Sciatic nerve (tissue), 2 donors: Measurements from ENCODE around the gene ITGBL1. TPM values are rescaled to one million over a fixed set of nuclear protein-coding genes. Genes with fewer than 3 reads are reported as not detected.

ENCODE experiments used
- ATAC-seq: fragments of 200-7000 bp; cut with Tn5 transposase; one replicate; pipeline ENCODE4 v1.9.1; 2020; ENCODE audit warnings: mild to moderate bottlenecking, moderate library complexity
- DNase-seq: peaks from one replicate; pipeline ENCODE4 v3.0.0-alpha.2; 2020; ENCODE audit warnings: low spot score
- intact Hi-C: fragments of 100-400 bp; cut with DNase I; formaldehyde crosslinking; loops from one replicate; pipeline ENCODE4 v1.14.2; 2022
- total RNA-seq: library from RNA; stranded (reverse); fragmentation: NEBNext Ultra II Directional; extraction: Animal tissue kit (Norgen Biotek cat#: 25700); gene quantifications from one replicate; pipeline ENCODE4 v1.2.1, GENCODE V29; 2021
- donor health status: DM: no; HTN: no; CAD: no.
- donor health status: DM: no; HTN: no; CAD: no.

ITGBL1 gene
- total RNA-seq, 1 donor from 2014 or later, result 74.1 TPM

DNA sequence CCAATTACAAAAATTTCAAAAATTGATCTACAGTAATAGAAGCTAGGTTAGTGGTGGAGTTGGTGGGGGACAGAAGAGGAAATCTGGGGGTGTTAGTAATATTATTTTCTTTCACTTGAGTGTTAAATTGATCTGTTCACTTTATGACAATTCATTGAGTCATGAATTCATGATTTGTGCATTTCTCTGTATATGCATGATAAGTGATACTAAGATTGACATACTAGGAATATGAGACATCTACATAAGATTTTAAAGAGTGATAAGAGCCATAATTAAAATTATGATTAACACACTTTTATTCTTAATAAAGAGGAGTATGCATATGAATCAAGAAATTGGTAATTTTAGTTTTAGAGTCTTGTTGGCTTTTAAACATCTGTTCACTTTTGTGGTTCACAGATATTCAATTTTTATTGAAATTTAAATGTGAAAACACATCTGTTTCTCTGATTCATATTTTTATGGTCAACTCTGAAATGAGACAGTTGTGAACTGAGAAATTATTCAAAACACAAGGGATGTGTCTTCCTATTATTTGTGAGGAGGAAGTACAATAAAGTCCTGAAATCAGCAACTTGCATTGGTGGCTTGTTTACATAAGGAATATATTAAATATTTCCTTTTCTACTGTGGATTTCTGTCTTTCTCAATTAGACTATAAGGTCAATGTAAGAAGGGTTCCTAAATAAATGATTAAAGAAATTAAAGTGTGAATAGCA, 196.5 kb downstream of the ITGBL1 start:
- DNase-seq (no peak), ATAC-seq (no peak)
- intact Hi-C loops, result no loop called here

DNA sequence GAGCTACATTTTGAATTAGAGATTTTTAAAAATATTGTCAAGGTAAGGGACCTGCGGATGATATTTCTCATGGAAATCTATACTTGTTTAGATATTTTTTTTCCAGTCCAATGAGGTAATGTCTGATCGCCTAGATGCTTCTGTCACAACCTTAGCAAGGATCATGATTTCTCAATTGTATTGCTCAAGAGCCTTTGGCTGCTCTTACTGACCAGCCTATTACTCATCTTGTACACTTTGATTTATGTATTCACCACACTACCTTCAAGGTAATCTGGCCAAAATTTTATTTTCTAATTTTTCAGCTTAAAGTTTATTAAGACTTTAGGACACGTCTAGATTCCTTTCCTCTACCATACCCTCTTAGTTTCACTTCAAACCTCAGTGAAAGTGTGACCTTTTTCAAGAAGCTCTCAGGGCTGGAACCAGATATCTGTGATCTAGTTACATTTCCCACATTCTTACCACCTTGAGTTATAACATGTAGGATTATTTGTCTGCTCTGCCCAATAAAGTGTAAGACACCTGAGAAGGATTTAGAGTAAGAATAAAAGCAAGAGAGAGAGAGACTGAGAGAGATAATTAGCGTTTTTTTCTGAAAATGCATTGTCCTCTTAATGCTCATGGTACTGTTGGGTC, 197.1 kb downstream of the ITGBL1 start:
- DNase-seq (no peak), ATAC-seq (peak; percentile 88)
- intact Hi-C loops, result no loop called here

- DNase-seq (no peak), ATAC-seq (no peak)
- intact Hi-C loops, result no loop called here
Measured at GRCh38 chr13:101654883-101655282, 202.4 kb downstream of the ITGBL1 start.

DNA sequence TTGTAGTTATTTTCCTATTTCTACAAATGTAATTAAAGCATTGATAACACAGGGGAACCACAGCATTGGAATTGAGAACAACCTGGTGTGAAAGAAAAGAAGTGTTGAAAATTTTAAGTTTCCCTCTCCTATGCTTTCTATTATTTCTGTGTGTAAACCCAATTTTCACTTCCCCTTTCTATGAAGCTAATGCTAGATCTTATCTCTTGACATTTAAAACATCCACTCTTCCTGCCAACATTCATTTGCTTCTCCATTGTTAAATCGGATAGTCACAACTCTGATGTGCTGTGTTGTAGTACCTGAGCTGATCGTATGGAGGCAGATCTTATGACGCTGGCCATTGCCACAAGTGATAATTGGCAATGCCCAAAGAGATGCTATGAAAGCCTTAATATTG, 203.0 kb downstream of the ITGBL1 start:
- no peak for DNase-seq
- intact Hi-C loops, result no loop called here
- ATAC-seq, result no peak

GRCh38 chr13:101660711-101661110, 208.2 kb downstream of the ITGBL1 start:
- DNase-seq, result no peak
- no peak for ATAC-seq
- intact Hi-C loops, result no loop called here

- intact Hi-C loops, result no loop called here
- DNase-seq (no peak), ATAC-seq (no peak)
Measured at GRCh38 chr13:101661839-101662238, 209.4 kb downstream of the ITGBL1 start.

- peak; percentile 53 for ATAC-seq
Measured at GRCh38 chr13:101673360-101674105, 221.1 kb downstream of the ITGBL1 start.

DNA sequence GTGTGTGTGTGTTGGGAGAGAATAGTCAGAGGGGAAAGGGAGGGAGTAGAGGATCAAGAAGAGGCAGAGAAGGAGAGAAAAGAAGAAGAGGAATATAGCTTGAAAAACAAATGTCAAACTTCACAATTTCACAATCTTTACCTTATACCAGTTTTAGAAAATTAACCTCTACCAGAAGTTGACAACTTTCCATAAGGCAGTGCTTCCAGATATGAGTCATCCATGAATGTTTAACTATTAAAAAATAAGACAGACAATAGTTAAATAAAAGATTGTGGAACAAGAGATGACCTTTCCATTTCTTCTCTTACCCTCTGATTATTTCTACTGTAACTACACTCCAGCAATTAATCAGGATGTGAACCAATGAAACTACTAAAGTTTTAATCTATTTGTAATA, 229.4 kb downstream of the ITGBL1 start:
- intact Hi-C loops, result no loop called here
- ATAC-seq (no peak), DNase-seq (no peak)

More at GRCh38 chr13:101673360-101674105, 221.1 kb downstream of the ITGBL1 start:
- intact Hi-C loops, result no loop called here
- DNase-seq, result no peak

DNA sequence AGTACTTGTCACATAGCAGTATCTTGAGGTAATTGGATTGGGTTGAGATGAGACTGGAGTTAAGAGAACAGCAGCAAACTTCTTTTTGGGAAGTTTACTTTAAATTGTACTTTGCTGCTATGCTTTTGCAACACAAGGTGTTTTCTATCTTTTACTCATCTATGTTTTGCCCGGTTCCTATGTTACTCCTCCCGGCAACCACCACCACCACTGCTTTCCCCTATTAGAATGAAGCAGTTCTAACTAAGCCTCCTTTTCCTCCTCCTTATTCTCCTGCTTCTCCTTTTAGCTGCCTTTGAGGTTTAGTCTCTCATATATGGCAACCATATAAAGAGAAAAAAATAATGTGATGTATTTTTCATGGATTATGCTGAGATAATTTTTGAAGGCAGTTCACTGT, 233.5 kb downstream of the ITGBL1 start:
- DNase-seq (no peak), ATAC-seq (no peak)
- intact Hi-C loops, result no loop called here

GRCh38 chr13:101690871-101691270, 238.4 kb downstream of the ITGBL1 start:
- intact Hi-C loops, result no loop called here
- ATAC-seq, result no peak
- DNase-seq, result no peak

- ATAC-seq (no peak), DNase-seq (no peak)
- intact Hi-C loops, result no loop called here
Measured at GRCh38 chr13:101691341-101691860, 238.9 kb downstream of the ITGBL1 start.

GRCh38 chr13:101695870-101696516, 243.5 kb downstream of the ITGBL1 start:
- DNase-seq, result no peak
- peak; percentile 70 for ATAC-seq
- intact Hi-C loops, result no loop called here

GRCh38 chr13:101697745-101698144, 245.3 kb downstream of the ITGBL1 start:
- DNase-seq, result no peak
- ATAC-seq, result no peak
- intact Hi-C loops, result no loop called here

DNA sequence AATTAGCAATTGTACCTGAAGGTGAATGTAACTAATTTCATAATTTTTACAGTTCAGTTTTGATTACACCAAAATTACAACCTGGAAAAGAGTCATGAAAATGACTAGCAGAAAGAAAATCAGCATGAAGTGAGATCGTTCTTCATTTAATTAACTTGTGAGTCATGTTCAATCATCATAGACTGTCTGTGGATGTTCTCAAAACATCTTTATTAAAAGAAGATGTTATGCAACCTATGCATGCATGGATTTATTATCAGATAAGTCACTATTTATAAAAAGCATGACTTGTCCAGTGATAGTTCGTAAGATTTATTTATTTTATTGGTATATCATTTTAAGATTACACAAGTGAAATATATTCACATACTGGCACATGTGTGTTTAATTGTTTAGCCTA, 245.9 kb downstream of the ITGBL1 start:
- intact Hi-C loops, result no loop called here
- DNase-seq (no peak), ATAC-seq (no peak)

DNA sequence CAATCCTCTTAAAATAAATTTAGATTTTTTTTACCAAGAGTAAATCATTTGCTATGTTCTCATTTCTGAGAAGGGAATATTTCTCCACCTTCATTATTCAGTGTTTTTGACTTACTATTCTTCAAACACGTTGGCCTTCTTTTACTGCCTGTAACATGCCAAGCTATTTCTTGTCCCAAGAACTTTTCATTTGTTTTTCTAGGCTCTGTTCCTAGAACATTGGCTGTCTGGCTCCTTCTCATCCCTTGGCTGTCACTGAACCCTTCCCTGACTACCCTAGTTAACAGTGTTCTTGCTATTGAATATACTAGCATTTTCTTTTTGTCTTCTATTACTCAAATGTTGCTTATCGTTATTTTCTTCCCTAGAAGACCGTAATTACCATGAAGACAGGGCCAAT, 248.1 kb downstream of the ITGBL1 start:
- DNase-seq (no peak), ATAC-seq (peak; percentile 94)
- intact Hi-C loops, result no loop called here

DNA sequence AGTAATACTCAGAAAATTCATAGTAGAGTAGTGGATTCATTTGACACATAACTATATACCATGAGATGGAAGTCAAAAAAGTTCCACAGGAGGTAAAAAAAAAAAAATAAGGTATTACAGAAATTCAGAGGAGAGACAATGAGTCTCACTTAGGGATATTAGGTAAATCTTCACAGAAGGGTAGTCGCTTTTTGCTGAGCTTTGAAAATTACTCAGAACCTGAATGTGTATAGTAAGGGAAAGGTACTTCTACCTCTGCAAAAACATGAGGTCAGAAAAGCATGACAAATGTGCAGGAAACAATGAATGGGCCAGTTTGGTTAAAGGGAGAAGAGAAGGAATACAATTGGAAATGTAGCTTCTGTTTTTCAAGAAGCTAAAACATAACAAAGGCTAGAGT, 250.6 kb downstream of the ITGBL1 start:
- intact Hi-C loops, result no loop called here
- no peak for DNase-seq
- ATAC-seq, result no peak

DNA sequence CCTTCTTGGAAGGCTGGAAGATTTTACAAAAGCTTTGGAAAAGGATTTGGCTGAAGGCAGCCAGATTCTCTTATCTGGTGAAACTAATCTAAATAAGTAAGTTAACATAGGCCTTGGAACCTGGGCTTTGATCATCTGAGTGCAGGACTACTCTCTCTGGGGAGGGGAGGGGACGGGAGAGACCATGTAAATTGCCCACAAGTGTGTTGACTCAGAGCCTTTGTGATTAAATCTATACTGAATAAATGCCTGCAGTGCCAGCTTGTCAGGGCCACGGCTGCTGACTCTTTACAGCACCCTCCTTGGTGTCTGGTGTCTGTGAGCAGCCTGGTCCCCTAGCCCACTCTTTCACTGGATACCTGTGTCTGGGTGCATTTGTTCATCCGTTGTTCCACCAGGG, 251.4 kb downstream of the ITGBL1 start:
- intact Hi-C loops, result no loop called here
- no peak for DNase-seq

DNA sequence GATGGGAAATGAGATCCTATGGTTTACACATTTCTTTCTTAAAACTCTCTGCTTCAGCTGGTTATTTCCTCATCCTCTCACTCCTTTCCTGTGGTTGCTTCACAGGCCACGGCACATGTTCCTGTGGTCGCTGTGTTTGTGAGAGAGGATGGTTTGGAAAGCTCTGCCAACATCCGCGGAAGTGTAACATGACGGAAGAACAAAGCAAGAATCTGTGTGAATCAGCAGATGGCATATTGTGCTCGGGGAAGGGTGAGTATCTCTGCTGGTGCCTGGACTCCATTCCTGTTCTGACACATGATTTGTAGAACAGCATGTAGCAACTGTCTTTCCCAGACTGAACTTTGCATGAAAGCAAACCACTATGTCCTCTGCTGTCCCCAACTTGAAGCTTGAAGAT, 254.2 kb downstream of the ITGBL1 start:
- intact Hi-C loops, result no loop called here
- DNase-seq (no peak), ATAC-seq (no peak)

More for the DNA sequence above, 251.4 kb downstream of the ITGBL1 start:
- ATAC-seq, result no peak

DNA sequence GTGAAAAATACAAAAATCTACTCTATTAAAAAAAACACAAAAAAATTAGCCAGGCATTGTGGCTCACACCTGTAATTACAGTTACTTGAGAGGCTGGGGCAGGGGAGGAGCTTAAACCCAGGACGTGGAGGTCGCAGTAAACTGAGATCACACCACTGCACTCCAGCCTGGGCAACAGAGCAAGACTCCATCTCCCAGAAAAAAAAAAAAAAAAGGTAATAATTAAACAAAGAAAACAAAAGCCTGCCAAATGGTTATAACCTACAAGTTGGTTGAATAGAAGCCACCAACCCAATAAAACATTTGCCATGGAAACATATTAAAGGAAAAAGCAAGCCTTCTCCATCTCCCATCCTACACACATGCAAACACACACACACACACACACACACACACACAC, 255.2 kb downstream of the ITGBL1 start:
- intact Hi-C loops, result no loop called here
- ATAC-seq, result no peak

More for the DNA sequence above, 255.2 kb downstream of the ITGBL1 start:
- no peak for DNase-seq
